GM12865 (cell line): ENCODE measurements around the gene FOXC2.

ENCODE experiments used
- DNase-seq: peaks from one replicate; pipeline ENCODE4 v3.0.0; 2010; ENCODE audit warnings: low read depth
- H3K4me3 ChIP-seq: 2 replicates; pipeline ENCODE4 v1.5.1; 2011; ENCODE audit warnings: mild to moderate bottlenecking, low read depth, low read length, control low read depth
- CTCF ChIP-seq: IDR thresholded peaks from 2 replicates; pipeline ENCODE4 v1.5.1; 2011; ENCODE audit warnings: low read length, control low read depth, low read depth, inconsistent platforms; ENCODE audit not compliant: insufficient read depth; ENCODE audit errors: missing control alignments

The FOXC2 gene

DNA sequence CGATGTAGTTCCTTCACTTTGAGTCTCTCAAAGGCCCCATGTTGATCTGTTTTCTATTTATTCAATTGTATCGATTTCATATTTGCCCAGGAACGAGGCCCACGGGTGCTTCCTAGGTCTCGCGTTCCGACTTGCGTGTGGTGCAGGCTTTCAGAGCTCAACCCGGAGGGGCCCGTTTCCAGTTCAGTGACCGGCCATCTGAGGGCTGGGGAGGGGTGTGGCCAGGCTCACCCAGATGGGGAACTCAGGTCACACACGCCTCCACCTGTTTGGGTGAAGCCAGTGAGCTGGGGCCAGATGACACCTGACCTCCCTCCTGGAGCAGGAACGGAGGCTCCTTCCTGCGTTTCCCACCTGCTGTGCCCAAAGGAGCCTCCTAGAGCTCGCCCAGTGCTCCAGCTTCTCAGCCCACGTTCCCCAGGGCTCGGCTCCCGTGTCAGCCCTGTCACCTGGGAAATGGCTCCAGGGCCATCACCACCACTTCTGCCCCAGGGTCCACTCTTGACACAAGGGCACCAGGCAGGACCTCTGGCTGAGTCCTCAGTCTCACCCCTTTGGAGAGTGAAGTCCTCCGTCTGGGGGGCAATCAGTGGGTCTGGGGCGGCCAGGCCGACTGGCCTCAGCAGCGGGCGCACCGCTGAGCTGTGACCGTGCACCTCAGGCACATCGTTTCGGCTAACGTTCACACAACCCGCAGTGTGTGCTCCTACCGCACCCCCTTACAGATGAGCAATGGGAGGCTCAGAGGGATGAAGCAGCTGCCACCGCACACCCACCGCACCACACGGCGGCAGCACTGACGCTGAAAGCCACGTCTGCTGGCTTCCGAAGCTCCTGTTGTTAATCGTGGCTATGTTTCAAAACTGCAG is 38.3 kb upstream of the FOXC2 start:
- no peak overlapping the region for H3K4me3 ChIP-seq
- no peak for TF ChIP-seq CTCF
- DNase-seq = no peak

DNA sequence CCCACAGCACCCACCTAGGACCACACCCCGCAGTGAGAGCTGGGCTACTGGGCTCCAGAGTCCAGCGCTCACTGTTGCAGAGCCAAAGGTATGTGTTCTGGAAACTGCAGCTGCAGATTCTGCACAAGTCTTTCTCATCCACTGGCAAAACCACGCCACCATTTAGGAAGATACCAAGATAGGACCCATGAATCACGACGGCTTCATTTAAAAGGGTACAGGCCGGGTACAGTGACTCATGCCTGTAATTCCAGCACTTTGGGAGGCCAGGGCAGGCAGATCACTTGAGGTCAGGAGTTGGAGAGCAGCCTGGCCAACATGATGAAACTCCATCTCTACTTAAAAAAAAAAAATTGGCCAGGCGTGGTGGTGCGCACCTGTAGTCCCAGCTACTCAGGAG is 37.5 kb upstream of the FOXC2 start:
- TF ChIP-seq CTCF = no peak
- no peak for DNase-seq

GRCh38 chr16:86530251-86531190 is 36.1 kb upstream of the FOXC2 start:
- H3K4me3 ChIP-seq = no peak overlapping the region
- TF ChIP-seq CTCF = no peak
- DNase-seq = no peak

More for the DNA sequence above, 37.5 kb upstream of the FOXC2 start:
- no peak overlapping the region for H3K4me3 ChIP-seq

DNA sequence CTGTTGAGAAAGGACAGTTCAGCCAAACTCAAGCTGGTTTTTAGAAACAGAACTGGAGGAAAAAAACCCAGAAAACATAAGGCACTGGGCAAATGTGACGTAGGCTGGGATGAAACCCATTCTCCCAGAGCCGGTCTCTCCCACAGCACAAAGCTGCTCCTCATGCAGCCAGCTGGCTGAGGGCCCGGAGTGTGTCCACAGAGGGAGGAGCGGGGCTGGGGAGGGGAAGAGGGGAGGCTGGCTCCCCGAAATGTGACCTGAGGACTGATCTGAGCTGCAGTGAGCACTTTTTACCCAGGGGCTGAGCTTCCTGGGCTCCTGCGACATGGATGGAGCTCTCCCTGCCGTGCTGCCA is 35.5 kb upstream of the FOXC2 start:
- no peak for DNase-seq
- TF ChIP-seq CTCF = no peak
- no peak overlapping the region for H3K4me3 ChIP-seq

GRCh38 chr16:86531641-86532525 is 34.7 kb upstream of the FOXC2 start:
- DNase-seq = no peak
- H3K4me3 ChIP-seq = no peak overlapping the region
- no peak for TF ChIP-seq CTCF

DNA sequence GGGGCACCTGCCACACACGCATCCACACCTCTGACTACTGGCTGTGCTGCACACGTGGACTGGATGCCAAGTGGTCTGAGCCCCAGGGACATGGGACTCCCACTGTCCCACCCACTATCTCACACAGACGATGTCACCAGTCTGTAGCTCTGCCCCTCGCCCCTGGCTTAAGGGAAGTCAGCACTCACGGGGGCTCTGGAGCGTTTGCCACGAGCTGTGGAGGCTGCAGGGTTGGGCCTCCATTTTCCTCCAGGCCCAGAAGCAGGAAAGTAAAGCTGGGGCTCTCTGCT is 34.2 kb upstream of the FOXC2 start:
- no peak for DNase-seq
- no peak overlapping the region for H3K4me3 ChIP-seq
- no peak for TF ChIP-seq CTCF
